ENCODE measurements around the gene CLIC5.

GRCh38 chr6:45969026-45969425 lies 46.6 kb downstream of the CLIC5 start:
- TF ChIP-seq TAF1 (IDR thresholded peaks at IDR 0.05; ENCODE audit: low read depth) (no peak), RAD21 (IDR thresholded peaks at IDR 0.05; ENCODE audit: low read depth) (no peak), EP300 (IDR thresholded peaks at IDR 0.05; ENCODE audit: borderline replicate concordance) (no peak), USF1 (IDR thresholded peaks at IDR 0.05) (no peak), REST (IDR thresholded peaks at IDR 0.05; ENCODE audit: low read depth) (no peak), MAX (IDR thresholded peaks at IDR 0.05) (no peak), CEBPB (IDR thresholded peaks at IDR 0.05) (no peak), EGR1 (IDR thresholded peaks at IDR 0.05) (no peak)
